HEK293 (cell line): ENCODE results near the gene ZCCHC3.

Experiments
- CTCF ChIP-seq: fragments of 450-650 bp; formaldehyde crosslinking; IDR thresholded peaks from 2 replicates; pipeline ENCODE4 v1.5.1; 2016; ENCODE audit warnings: missing biosample characterization, missing genetic modification characterization
- MYNN ChIP-seq: fragments of 450-650 bp; formaldehyde crosslinking; IDR thresholded peaks from 2 replicates; pipeline ENCODE4 v1.5.1; 2016; ENCODE audit warnings: missing biosample characterization, missing genetic modification characterization, borderline replicate concordance
- ZBTB1 ChIP-seq: fragments of 450-650 bp; formaldehyde crosslinking; IDR thresholded peaks from 2 replicates; pipeline ENCODE4 v1.5.1; 2016; ENCODE audit warnings: missing biosample characterization, missing genetic modification characterization
- ZBTB7A ChIP-seq: fragments of 450-650 bp; formaldehyde crosslinking; IDR thresholded peaks from 2 replicates; pipeline ENCODE4 v1.5.1; 2016; ENCODE audit warnings: low read depth, missing biosample characterization, missing genetic modification characterization
- ZNF292 ChIP-seq: fragments of 450-650 bp; formaldehyde crosslinking; IDR thresholded peaks from 2 replicates; pipeline ENCODE4 v1.5.1; 2016; ENCODE audit warnings: low read depth, missing biosample characterization, missing genetic modification characterization, borderline replicate concordance
- ZNF670 ChIP-seq: fragments of 450-650 bp; formaldehyde crosslinking; IDR thresholded peaks from 2 replicates; pipeline ENCODE4 v1.5.1; 2016; ENCODE audit warnings: missing biosample characterization, missing genetic modification characterization, low read depth
- ZNF777 ChIP-seq: fragments of 450-650 bp; formaldehyde crosslinking; IDR thresholded peaks from 2 replicates; pipeline ENCODE4 v1.5.1; 2017; ENCODE audit warnings: missing biosample characterization, missing genetic modification characterization, borderline replicate concordance

GRCh38 chr20:251354-251753 lies 46.0 kb upstream of the ZCCHC3 start:
- no peak for TF ChIP-seq ZBTB7A
- TF ChIP-seq ZBTB1 (tag by site-specific recombination), result no peak
- no peak for TF ChIP-seq ZNF670 (tag by site-specific recombination)
- no peak for TF ChIP-seq CTCF (tag by site-specific recombination)
- no peak for TF ChIP-seq ZNF292 (tag by site-specific recombination)
- TF ChIP-seq ZNF777, result no peak
- no peak for TF ChIP-seq MYNN (tag by site-specific recombination)
